ENCODE results near the gene ATRN.
"Not testable (repeated sequence)": the region's sequence is repeated elsewhere in the genome, so short reads cannot be mapped to it uniquely, and the experiment has no call there.

ATRN gene

GRCh38 chr20:3471397-3472021 lies 691 bp downstream of the ATRN start:
- DNase-seq = no peak

GRCh38 chr20:3472105-3472504 lies 1.3 kb downstream of the ATRN start:
- DNase-seq = no peak

- DNase-seq = no peak
These were observed 2.5 kb downstream of the ATRN start for GRCh38 chr20:3473324-3473723.

GRCh38 chr20:3473944-3474343 lies 3.1 kb downstream of the ATRN start:
- DNase-seq = no peak

GRCh38 chr20:3477003-3477860 lies 6.4 kb downstream of the ATRN start:
- DNase-seq = not testable (repeated sequence)

GRCh38 chr20:3477861-3478544 lies 7.2 kb downstream of the ATRN start:
- no peak for DNase-seq

- DNase-seq = no peak
These were observed 8.2 kb downstream of the ATRN start for GRCh38 chr20:3479025-3479424.

- no peak for DNase-seq
These were observed 9.2 kb downstream of the ATRN start for GRCh38 chr20:3479759-3480615.

GRCh38 chr20:3483309-3483708 lies 12.5 kb downstream of the ATRN start:
- DNase-seq = no peak

GRCh38 chr20:3483784-3484183 lies 13.0 kb downstream of the ATRN start:
- no peak for DNase-seq

GRCh38 chr20:3485913-3486312 lies 15.1 kb downstream of the ATRN start:
- DNase-seq = no peak

- DNase-seq = no peak
These were observed 16.0 kb downstream of the ATRN start for GRCh38 chr20:3486850-3487249.

GRCh38 chr20:3492669-3493068 lies 21.9 kb downstream of the ATRN start:
- DNase-seq = no peak

- no peak for DNase-seq
These were observed 23.4 kb downstream of the ATRN start for GRCh38 chr20:3494218-3494617.

- no peak for DNase-seq
These were observed 32.1 kb downstream of the ATRN start for GRCh38 chr20:3502878-3503277.

GRCh38 chr20:3505148-3505547 lies 34.3 kb downstream of the ATRN start:
- no peak for DNase-seq

GRCh38 chr20:3509064-3509463 lies 38.2 kb downstream of the ATRN start:
- no peak for DNase-seq

GRCh38 chr20:3510110-3510509 lies 39.3 kb downstream of the ATRN start:
- DNase-seq = peak; percentile 11

GRCh38 chr20:3512239-3512638 lies 41.4 kb downstream of the ATRN start:
- not testable (repeated sequence) for DNase-seq

- no peak for DNase-seq
These were observed 43.3 kb downstream of the ATRN start for GRCh38 chr20:3514012-3514642.

- no peak for DNase-seq
These were observed 44.8 kb downstream of the ATRN start for GRCh38 chr20:3515379-3516170.

All from NCI-H774 (cell line).